GM23248 (cell line): ENCODE data around the gene TSC22D1.

Experiments used
- EZH2 ChIP-seq: fragments of 200-600 bp; sonication (generic); IDR thresholded peaks from 2 replicates; pipeline ENCODE4 v1.6.1; 2018; ENCODE audit warnings: antibody characterized with exemption, mild to moderate bottlenecking; ENCODE audit not compliant: insufficient read depth, poor library complexity, severe bottlenecking
- EZH2phosphoT487 ChIP-seq: fragments of 200-600 bp; sonication (generic); IDR thresholded peaks from 2 replicates; pipeline ENCODE4 v1.6.1; 2018; ENCODE audit warnings: antibody characterized with exemption, moderate library complexity, mild to moderate bottlenecking, low read depth; ENCODE audit not compliant: insufficient read depth

DNA sequence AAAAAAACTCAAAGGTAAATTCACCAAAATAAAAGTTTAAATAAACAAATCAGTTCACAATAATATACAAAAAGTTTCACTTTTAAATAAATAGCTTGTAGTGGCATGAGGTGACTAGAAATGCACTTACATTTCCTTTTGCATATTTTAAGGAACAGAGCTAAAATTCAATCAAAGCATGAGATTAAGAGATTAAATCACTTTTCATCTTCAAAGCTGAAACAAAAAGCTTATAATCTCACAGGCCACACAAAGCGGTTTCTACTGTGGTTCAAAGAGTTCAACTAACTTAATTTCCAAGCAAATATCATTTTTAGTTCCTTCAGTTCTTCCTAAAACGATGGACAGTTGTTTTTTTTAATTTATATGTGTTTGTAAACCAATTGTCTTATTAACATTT is 38.9 kb downstream of the TSC22D1 start:
- TF ChIP-seq EZH2 (no peak), EZH2phosphoT487 (no peak)
